Measurements from ENCODE around the gene DBP. TPM values are rescaled to one million over a fixed set of nuclear protein-coding genes. Genes with fewer than 3 reads are reported as not detected.

The DBP gene
- total RNA-seq, 2 donors from 2014 or later, result 14.3 to 52.7 TPM

GRCh38 chr19:48668332-48668731 is 31.2 kb upstream of the DBP start:
- no peaks in the 10 kb centered on the region for H3K27me3 ChIP-seq (replicated peaks; ENCODE audit: insufficient read depth)
- no peaks in the 10 kb centered on the region for H3K4me1 ChIP-seq (replicated peaks)
- intact Hi-C loops (cut with DNase I), result no loop called here
- no peak overlapping the region for H3K27ac ChIP-seq
- 74% methylated on average over 3 of the region's 3 CpGs for WGBS
- no peaks in the 10 kb centered on the region for H3K36me3 ChIP-seq
- H3K9me3 ChIP-seq, result no peaks in the 10 kb centered on the region
- no peak for TF ChIP-seq POLR2AphosphoS5 (IDR thresholded peaks at IDR 0.05)
- H3K4me3 ChIP-seq, result no peak overlapping the region
- DNase-seq (ENCODE audit: low spot score), result no peak

GRCh38 chr19:48665786-48666185 is 28.6 kb upstream of the DBP start:
- Histone ChIP-seq H3K27ac (no peak overlapping the region), H3K9me3 (no peaks in the 10 kb centered on the region), H3K27me3 (replicated peaks; ENCODE audit: insufficient read depth) (no peaks in the 10 kb centered on the region), H3K36me3 (no peaks in the 10 kb centered on the region), H3K4me1 (replicated peaks) (no peaks in the 10 kb centered on the region), H3K4me3 (no peak overlapping the region)
- TF ChIP-seq CTCF (IDR thresholded peaks at IDR 0.05) (no peak), POLR2AphosphoS5 (IDR thresholded peaks at IDR 0.05) (no peak), POLR2A (IDR thresholded peaks at IDR 0.05) (no peak)
- WGBS, result 68% methylated on average over 6 of the region's 6 CpGs
- DNase-seq (ENCODE audit: low spot score), result no peak
- intact Hi-C loops (cut with DNase I), result no loop called here

- Histone ChIP-seq H3K4me1 (replicated peaks) (no peaks in the 10 kb centered on the region), H3K27me3 (replicated peaks; ENCODE audit: insufficient read depth) (no peaks in the 10 kb centered on the region), H3K9me3 (no peaks in the 10 kb centered on the region), H3K36me3 (no peaks in the 10 kb centered on the region), H3K27ac (no peak overlapping the region), H3K4me3 (no peak overlapping the region)
- DNase-seq (ENCODE audit: low spot score), result no peak
- WGBS, result 82% methylated on average over 14 of the region's 14 CpGs
- no peak for TF ChIP-seq CTCF (IDR thresholded peaks at IDR 0.05)
- intact Hi-C loops (cut with DNase I), result no loop called here
Measured at GRCh38 chr19:48664476-48664875, 27.3 kb upstream of the DBP start.

- H3K9me3 ChIP-seq, result no peaks in the 10 kb centered on the region
- no peak for DNase-seq (ENCODE audit: low spot score)
- no peaks in the 10 kb centered on the region for H3K4me1 ChIP-seq (replicated peaks)
- TF ChIP-seq CTCF (IDR thresholded peaks at IDR 0.05) (no peak), POLR2AphosphoS5 (IDR thresholded peaks at IDR 0.05) (no peak), POLR2A (IDR thresholded peaks at IDR 0.05) (no peak)
- H3K27me3 ChIP-seq (replicated peaks; ENCODE audit: insufficient read depth), result no peaks in the 10 kb centered on the region
- intact Hi-C loops (cut with DNase I), result no loop called here
- no peaks in the 10 kb centered on the region for H3K36me3 ChIP-seq
- H3K27ac ChIP-seq, result no peak overlapping the region
- no peak overlapping the region for H3K4me3 ChIP-seq
- WGBS, result 98% methylated on average over 4 of the region's 4 CpGs
Measured at GRCh38 chr19:48663667-48664066, 26.5 kb upstream of the DBP start.

- TF ChIP-seq POLR2AphosphoS5 (IDR thresholded peaks at IDR 0.05) (no peak), POLR2A (IDR thresholded peaks at IDR 0.05) (no peak), CTCF (IDR thresholded peaks at IDR 0.05) (no peak)
- Histone ChIP-seq H3K36me3 (no peaks in the 10 kb centered on the region), H3K4me3 (no peak overlapping the region), H3K27me3 (replicated peaks; ENCODE audit: insufficient read depth) (no peaks in the 10 kb centered on the region), H3K9me3 (no peaks in the 10 kb centered on the region), H3K4me1 (replicated peaks) (no peaks in the 10 kb centered on the region), H3K27ac (no peak overlapping the region)
- intact Hi-C loops (cut with DNase I), result no loop called here
- 96% methylated on average over 30 of the region's 50 CpGs for WGBS
- DNase-seq (ENCODE audit: low spot score), result no peak
Measured at GRCh38 chr19:48661711-48662090, 24.5 kb upstream of the DBP start.

All from prostate gland (tissue), 2 donors.